NCI-H1048 (cell line): Measurements from ENCODE around the gene SLC9A7.
"Not testable (repeated sequence)": the region's sequence is repeated elsewhere in the genome, so short reads cannot be mapped to it uniquely, and the experiment has no call there.

Source experiments
- DNase-seq: peaks from one replicate; lab custom pipeline; 2025; lab: John Stamatoyannopoulos, UW

The SLC9A7 gene

GRCh38 chrX:46758956-46759644 is at the start of gene SLC9A7:
SLC9A7 (minus strand) TSS chrX:46759118; CDS start chrX:46759029, 89 bp downstream.
- peak; percentile 2 for DNase-seq

GRCh38 chrX:46805270-46805669 is 46.4 kb upstream of the SLC9A7 start:
- no peak for DNase-seq

- no peak for DNase-seq
These were observed 44.2 kb upstream of the SLC9A7 start for GRCh38 chrX:46803140-46803539.

- peak; percentile 6 for DNase-seq
These were observed 37.8 kb upstream of the SLC9A7 start for GRCh38 chrX:46796574-46797191.

- DNase-seq, result no peak
These were observed 34.6 kb upstream of the SLC9A7 start for GRCh38 chrX:46793386-46794143.

GRCh38 chrX:46792810-46793188 is 33.9 kb upstream of the SLC9A7 start:
- no peak for DNase-seq

- DNase-seq, result no peak
These were observed 33.2 kb upstream of the SLC9A7 start for GRCh38 chrX:46791927-46792809.

GRCh38 chrX:46788902-46789301 is 30.0 kb upstream of the SLC9A7 start:
- no peak for DNase-seq

- DNase-seq, result not testable (repeated sequence)
These were observed 25.5 kb upstream of the SLC9A7 start for GRCh38 chrX:46784437-46784836.

GRCh38 chrX:46782034-46782433 is 23.1 kb upstream of the SLC9A7 start:
- DNase-seq, result no peak

GRCh38 chrX:46777971-46778810 is 19.3 kb upstream of the SLC9A7 start:
- DNase-seq, result no peak

- no peak for DNase-seq
These were observed 11.9 kb upstream of the SLC9A7 start for GRCh38 chrX:46770817-46771163.

- no peak for DNase-seq
These were observed 11.3 kb upstream of the SLC9A7 start for GRCh38 chrX:46770000-46770816.

GRCh38 chrX:46762963-46763362 is 4.0 kb upstream of the SLC9A7 start:
- no peak for DNase-seq

- DNase-seq, result no peak
These were observed 692 bp upstream of the SLC9A7 start for GRCh38 chrX:46759645-46759974.

- no peak for DNase-seq
These were observed 559 bp downstream of the SLC9A7 start for GRCh38 chrX:46758163-46758955.

GRCh38 chrX:46757593-46757992 is 1.3 kb downstream of the SLC9A7 start:
- DNase-seq, result no peak

- DNase-seq, result no peak
These were observed 1.9 kb downstream of the SLC9A7 start for GRCh38 chrX:46757052-46757451.

- no peak for DNase-seq
These were observed 3.2 kb downstream of the SLC9A7 start for GRCh38 chrX:46755671-46756070.

GRCh38 chrX:46754586-46755061 is 4.3 kb downstream of the SLC9A7 start:
- no peak for DNase-seq
